ENCODE data around the gene RNPEPL1.

The RNPEPL1 gene

GRCh38 chr2:240578488-240578887 lies 10.2 kb downstream of the RNPEPL1 start:
- ChIA-PET POLR2A (interaction anchor here (0.6 to 2.2 kb wide), 3 partner anchors 8 to 12 kb away, joined by 3 to 16 read pairs (median 7); partner anchors contain the start of gene CAPN10), CTCF (interaction anchor here (0.5 to 3.9 kb wide), 3 partner anchors 13 to 262 kb away, joined by 3 to 33 read pairs (median 3); no protein-coding TSS in a partner anchor)
- Histone ChIP-seq H3K4me3 (ENCODE audit: low read depth, low read length) (no peak overlapping the region), H3K27ac (ENCODE audit: extremely low read depth, low read depth, low read length) (no peak overlapping the region), H3K9me3 (ENCODE audit: control insufficient read depth, insufficient read depth, low read depth, low read length) (no peaks in the 10 kb centered on the region), H3K4me1 (ENCODE audit: control insufficient read depth, insufficient read depth, low read length) (peaks cover 7% of the 10 kb centered on the region), H3K36me3 (ENCODE audit: control insufficient read depth in 2 of 2, insufficient read depth in 1 of 2, low read length in 2 of 2) (peaks cover 0 to 53% of the 10 kb centered on the region in 2 experiments; a peak in 1 of 3 replicates)
- no peak for TF ChIP-seq ZNF248 (tag by site-specific recombination; IDR thresholded peaks at IDR 0.05)
- no peak for TF ChIP-seq SCRT1 (tag by site-specific recombination; IDR thresholded peaks at IDR 0.05; ENCODE audit: borderline replicate concordance)
- TF ChIP-seq MEIS1 (CRISPR knock-in tag; IDR thresholded peaks at IDR 0.05; ENCODE audit: borderline replicate concordance), result no peak
- no peak for TF ChIP-seq ZNF133 (tag by site-specific recombination; IDR thresholded peaks at IDR 0.05)
- no peak for TF ChIP-seq ZNF621 (tag by site-specific recombination; IDR thresholded peaks at IDR 0.05)
- no peak for TF ChIP-seq ZNF785 (tag by site-specific recombination; IDR thresholded peaks at IDR 0.05)
- no peak for TF ChIP-seq SP7 (tag by site-specific recombination; IDR thresholded peaks at IDR 0.05)
- no peak for TF ChIP-seq ZNF175 (tag by site-specific recombination; IDR thresholded peaks at IDR 0.05)
- TF ChIP-seq KLF1 (tag by site-specific recombination; IDR thresholded peaks at IDR 0.05), result no peak
- no peak for TF ChIP-seq ZNF302 (tag by site-specific recombination; IDR thresholded peaks at IDR 0.05; ENCODE audit: low read depth)
- no peak for TF ChIP-seq OSR2 (tag by site-specific recombination; IDR thresholded peaks at IDR 0.05)
- TF ChIP-seq ZNF416 (tag by site-specific recombination; IDR thresholded peaks at IDR 0.05), result no peak
- TF ChIP-seq, protein P1, sequence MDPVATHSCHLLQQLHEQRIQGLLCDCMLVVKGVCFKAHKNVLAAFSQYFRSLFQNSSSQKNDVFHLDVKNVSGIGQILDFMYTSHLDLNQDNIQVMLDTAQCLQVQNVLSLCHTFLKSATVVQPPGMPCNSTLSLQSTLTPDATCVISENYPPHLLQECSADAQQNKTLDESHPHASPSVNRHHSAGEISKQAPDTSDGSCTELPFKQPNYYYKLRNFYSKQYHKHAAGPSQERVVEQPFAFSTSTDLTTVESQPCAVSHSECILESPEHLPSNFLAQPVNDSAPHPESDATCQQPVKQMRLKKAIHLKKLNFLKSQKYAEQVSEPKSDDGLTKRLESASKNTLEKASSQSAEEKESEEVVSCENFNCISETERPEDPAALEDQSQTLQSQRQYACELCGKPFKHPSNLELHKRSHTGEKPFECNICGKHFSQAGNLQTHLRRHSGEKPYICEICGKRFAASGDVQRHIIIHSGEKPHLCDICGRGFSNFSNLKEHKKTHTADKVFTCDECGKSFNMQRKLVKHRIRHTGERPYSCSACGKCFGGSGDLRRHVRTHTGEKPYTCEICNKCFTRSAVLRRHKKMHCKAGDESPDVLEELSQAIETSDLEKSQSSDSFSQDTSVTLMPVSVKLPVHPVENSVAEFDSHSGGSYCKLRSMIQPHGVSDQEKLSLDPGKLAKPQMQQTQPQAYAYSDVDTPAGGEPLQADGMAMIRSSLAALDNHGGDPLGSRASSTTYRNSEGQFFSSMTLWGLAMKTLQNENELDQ (tag by site-specific recombination; IDR thresholded peaks at IDR 0.05; ENCODE audit: low read depth), result no peak
- TF ChIP-seq ATF2 (tag by site-specific recombination; IDR thresholded peaks at IDR 0.05; ENCODE audit: low read depth), result no peak
- TF ChIP-seq ZNF132 (tag by site-specific recombination; IDR thresholded peaks at IDR 0.05; ENCODE audit: borderline replicate concordance), result no peak
- TF ChIP-seq, protein P2, sequence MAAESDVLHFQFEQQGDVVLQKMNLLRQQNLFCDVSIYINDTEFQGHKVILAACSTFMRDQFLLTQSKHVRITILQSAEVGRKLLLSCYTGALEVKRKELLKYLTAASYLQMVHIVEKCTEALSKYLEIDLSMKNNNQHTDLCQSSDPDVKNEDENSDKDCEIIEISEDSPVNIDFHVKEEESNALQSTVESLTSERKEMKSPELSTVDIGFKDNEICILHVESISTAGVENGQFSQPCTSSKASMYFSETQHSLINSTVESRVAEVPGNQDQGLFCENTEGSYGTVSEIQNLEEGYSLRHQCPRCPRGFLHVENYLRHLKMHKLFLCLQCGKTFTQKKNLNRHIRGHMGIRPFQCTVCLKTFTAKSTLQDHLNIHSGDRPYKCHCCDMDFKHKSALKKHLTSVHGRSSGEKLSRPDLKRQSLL (tag by site-specific recombination; IDR thresholded peaks at IDR 0.05), result no peak
- TF ChIP-seq ZNF366 (tag by site-specific recombination; conservative IDR thresholded peaks at IDR 0.05), result no peak
- TF ChIP-seq MZF1 (tag by site-specific recombination; IDR thresholded peaks at IDR 0.05; ENCODE audit: borderline replicate concordance), result no peak
- TF ChIP-seq, protein P3, sequence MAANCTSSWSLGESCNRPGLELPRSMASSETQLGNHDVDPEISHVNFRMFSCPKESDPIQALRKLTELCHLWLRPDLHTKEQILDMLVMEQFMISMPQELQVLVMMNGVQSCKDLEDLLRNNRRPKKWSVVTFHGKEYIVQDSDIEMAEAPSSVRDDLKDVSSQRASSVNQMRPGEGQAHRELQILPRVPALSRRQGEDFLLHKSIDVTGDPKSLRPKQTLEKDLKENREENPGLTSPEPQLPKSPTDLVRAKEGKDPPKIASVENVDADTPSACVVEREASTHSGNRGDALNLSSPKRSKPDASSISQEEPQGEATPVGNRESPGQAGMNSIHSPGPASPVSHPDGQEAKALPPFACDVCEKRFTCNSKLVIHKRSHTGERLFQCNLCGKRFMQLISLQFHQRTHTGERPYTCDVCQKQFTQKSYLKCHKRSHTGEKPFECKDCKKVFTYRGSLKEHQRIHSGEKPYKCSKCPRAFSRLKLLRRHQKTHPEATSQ (tag by site-specific recombination; IDR thresholded peaks at IDR 0.05), result no peak
